ENCODE data around the gene PSKH1. TPM values are rescaled to one million over a fixed set of nuclear protein-coding genes. Genes with fewer than 3 reads are reported as not detected.

The PSKH1 gene
- total and polyA plus RNA-seq, 9 of the 15 experiments (the other 6 are each of a cell fraction or from before 2014, with no cell fraction given): 0.96 to 20.9 (median 9.4) TPM

GRCh38 chr16:67967958-67968399, 74.9 kb downstream of the PSKH1 start (continued):
- TF ChIP-seq SAP30 (IDR thresholded peaks at IDR 0.05; ENCODE audit: borderline replicate concordance, insufficient read depth, low read depth, low read length, poor library complexity, severe bottlenecking) (peak; percentile 53), ARNT (IDR thresholded peaks at IDR 0.05) (no peak), NCOR1 (IDR thresholded peaks at IDR 0.05) (no peak), HMGXB4 (CRISPR knock-in tag; IDR thresholded peaks at IDR 0.05) (no peak), BRD4 (IDR thresholded peaks at IDR 0.05) (no peak), GTF2B (IDR thresholded peaks at IDR 0.05; ENCODE audit: extremely low read depth, insufficient read length) (no peak), ZZZ3 (IDR thresholded peaks at IDR 0.05) (no peak), KAT2B (IDR thresholded peaks at IDR 0.05; ENCODE audit: low read depth, low read length) (no peak), SREBF2 (CRISPR knock-in tag; IDR thresholded peaks at IDR 0.05) (no peak), SPI1 (IDR thresholded peaks at IDR 0.05; ENCODE audit: borderline replicate concordance, low read depth, low read length) (0 out of 2 replicates have a peak, but pooled peaks have one; percentile 23), HMG20B (CRISPR knock-in tag; IDR thresholded peaks at IDR 0.05) (no peak), ZNF253 (CRISPR knock-in tag; conservative IDR thresholded peaks at IDR 0.05) (no peak), ZNF586 (CRISPR knock-in tag; conservative IDR thresholded peaks at IDR 0.05) (no peak), PYGO2 (tag; IDR thresholded peaks at IDR 0.05) (no peak), KHSRP (IDR thresholded peaks at IDR 0.05) (no peak), ETV5 (CRISPR knock-in tag; IDR thresholded peaks at IDR 0.05; ENCODE audit: low read depth) (no peak; the same call in 1 of the 2 replicates), PML (IDR thresholded peaks at IDR 0.05; ENCODE audit: low read length) (no peak; the same call in 1 of the 2 replicates), KDM2B (CRISPR knock-in tag; IDR thresholded peaks at IDR 0.05) (0 out of 2 replicates have a peak, but pooled peaks have one; percentile 60), ASH1L (IDR thresholded peaks at IDR 0.05; ENCODE audit: borderline replicate concordance, low read depth, partially characterized antibody) (no peak), ZBTB7A (IDR thresholded peaks at IDR 0.05; ENCODE audit: borderline replicate concordance, control insufficient read depth, low read depth, low read length) (0 out of 2 replicates have a peak, but pooled peaks have one; percentile 44), ZNF561 (CRISPR knock-in tag; conservative IDR thresholded peaks at IDR 0.05) (no peak)
